ENCODE data around the gene SYT6.
"Not testable (repeated sequence)": the region's sequence is repeated elsewhere in the genome, so short reads cannot be mapped to it uniquely, and the experiment has no call there.

The SYT6 gene

GRCh38 chr1:114069762-114070161 lies 83.9 kb downstream of the SYT6 start:
- DNase-seq (ENCODE audit: low read depth), result not testable (repeated sequence)

- not testable (repeated sequence) for DNase-seq (ENCODE audit: low read depth)
These were observed 85.0 kb downstream of the SYT6 start for GRCh38 chr1:114068684-114069083.

GRCh38 chr1:114065671-114066070 lies 88.0 kb downstream of the SYT6 start:
- not testable (repeated sequence) for DNase-seq (ENCODE audit: low read depth)

- DNase-seq (ENCODE audit: low read depth), result no peak
These were observed 90.1 kb downstream of the SYT6 start for GRCh38 chr1:114063544-114063943.

- no peak for DNase-seq (ENCODE audit: low read depth)
These were observed 91.1 kb downstream of the SYT6 start for GRCh38 chr1:114062477-114063099.

GRCh38 chr1:114061121-114061830 lies 92.4 kb downstream of the SYT6 start:
- no peak for DNase-seq (ENCODE audit: low read depth)

GRCh38 chr1:114058236-114058635 lies 95.4 kb downstream of the SYT6 start:
- not testable (repeated sequence) for DNase-seq (ENCODE audit: low read depth)

- no peak for DNase-seq (ENCODE audit: low read depth)
These were observed 99.5 kb downstream of the SYT6 start for GRCh38 chr1:114054148-114054547.

GRCh38 chr1:114048232-114048631 lies 105.4 kb downstream of the SYT6 start:
- no peak for DNase-seq (ENCODE audit: low read depth)

GRCh38 chr1:114043548-114043947 lies 110.1 kb downstream of the SYT6 start:
- no peak for DNase-seq (ENCODE audit: low read depth)

- no peak for DNase-seq (ENCODE audit: low read depth)
These were observed 110.6 kb downstream of the SYT6 start for GRCh38 chr1:114043054-114043453.

GRCh38 chr1:114040273-114041015 lies 113.2 kb downstream of the SYT6 start:
- DNase-seq (ENCODE audit: low read depth), result peak; percentile 20
